T-helper 2 cell treated with Interferon-gamma antibody and Interleukin-4, amounts not matched to agents 100 ng/mL and 5 ng/mL, for 36 hours (primary cell): Measurements from ENCODE around the gene FRMD4A. TPM values are rescaled to one million over a fixed set of nuclear protein-coding genes. Genes with fewer than 3 reads are reported as not detected.

ENCODE experiments used
- intact Hi-C: fragments of 100-400 bp; cut with micrococcal nuclease; formaldehyde crosslinking; loops from one replicate; pipeline ENCODE4 v1.15.1; 2023
- total RNA-seq: library from RNA; stranded (reverse); gene quantifications from 2 replicates; pipeline ENCODE4 v1.2.3, GENCODE V29; 2022

Gene FRMD4A
- total RNA-seq, 1 donor from 2014 or later, result 0.27 TPM

- intact Hi-C loops, result no loop called here
Measured at GRCh38 chr10:13633689-13634088, 697.0 kb downstream of the FRMD4A start.

GRCh38 chr10:13632884-13633440, 697.8 kb downstream of the FRMD4A start:
- intact Hi-C loops, result no loop called here

- intact Hi-C loops, result no loop called here
Measured at GRCh38 chr10:13632440-13632839, 698.3 kb downstream of the FRMD4A start.

GRCh38 chr10:13631594-13631993, 699.1 kb downstream of the FRMD4A start:
- intact Hi-C loops, result no loop called here

- intact Hi-C loops, result no loop called here
Measured at GRCh38 chr10:13630231-13630630, 700.5 kb downstream of the FRMD4A start.

GRCh38 chr10:13629116-13629515, 701.6 kb downstream of the FRMD4A start:
- intact Hi-C loops, result no loop called here

GRCh38 chr10:13628661-13629060, 702.1 kb downstream of the FRMD4A start:
- intact Hi-C loops, result no loop called here

- intact Hi-C loops, result no loop called here
Measured at GRCh38 chr10:13627459-13628310, 703.0 kb downstream of the FRMD4A start.

GRCh38 chr10:13624630-13625029, 706.1 kb downstream of the FRMD4A start:
- intact Hi-C loops, result no loop called here

GRCh38 chr10:13621931-13622330, 708.8 kb downstream of the FRMD4A start:
- intact Hi-C loops, result no loop called here

- intact Hi-C loops, result no loop called here
Measured at GRCh38 chr10:13617116-13617515, 713.6 kb downstream of the FRMD4A start.

- intact Hi-C loops, result no loop called here
Measured at GRCh38 chr10:13615650-13616300, 714.9 kb downstream of the FRMD4A start.

GRCh38 chr10:13614530-13615332, 716.0 kb downstream of the FRMD4A start:
- intact Hi-C loops, result no loop called here

GRCh38 chr10:13613519-13613918, 717.2 kb downstream of the FRMD4A start:
- intact Hi-C loops, result no loop called here

- intact Hi-C loops, result no loop called here
Measured at GRCh38 chr10:13612654-13613373, 717.9 kb downstream of the FRMD4A start.

- intact Hi-C loops, result no loop called here
Measured at GRCh38 chr10:13608246-13608853, 722.4 kb downstream of the FRMD4A start.

GRCh38 chr10:13604357-13605040, 726.2 kb downstream of the FRMD4A start:
- intact Hi-C loops, result no loop called here

- intact Hi-C loops, result no loop called here
Measured at GRCh38 chr10:13597909-13598308, 732.8 kb downstream of the FRMD4A start.

GRCh38 chr10:13594641-13595040, 736.1 kb downstream of the FRMD4A start:
- intact Hi-C loops, result no loop called here
